Stimulated activated CD4-positive, alpha-beta T cell treated with anti-CD3 and anti-CD28 coated beads, Interleukin-12 subunit alpha, Interleukin-12 subunit beta, amount 100 ng/mL, for 4 hours (primary cell): Measurements from ENCODE around the gene PTPRN2.

Experiments used
- DNase-seq: peaks from one replicate; pipeline ENCODE4 v3.0.0-alpha.2; 2020

Gene PTPRN2

DNA sequence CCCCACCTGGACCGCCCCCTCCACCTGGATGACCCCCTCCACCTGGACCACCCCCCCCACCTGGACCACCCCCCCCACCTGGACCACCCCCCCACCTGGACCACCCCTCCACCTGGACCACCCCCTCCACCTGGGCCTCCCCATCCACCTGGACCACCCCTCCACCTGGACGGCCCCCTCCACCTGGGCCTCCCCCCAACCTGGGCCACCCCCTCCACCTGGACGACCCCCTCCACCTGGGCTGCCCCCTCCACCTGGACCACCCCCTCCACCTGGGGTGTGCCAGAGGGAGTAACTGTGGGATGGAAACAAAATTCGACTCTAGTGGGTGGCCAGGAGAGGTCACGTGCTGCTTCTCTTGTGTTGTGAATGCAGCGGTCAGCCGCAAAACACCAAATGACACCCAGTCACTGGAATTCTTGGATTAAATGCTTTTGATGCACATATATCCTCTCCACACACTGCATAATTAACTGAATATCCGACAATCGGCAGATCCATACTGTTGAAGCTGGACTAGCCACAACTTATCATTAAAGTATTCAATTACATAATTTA lies 316.7 kb downstream of the PTPRN2 start:
- no peak for DNase-seq

DNA sequence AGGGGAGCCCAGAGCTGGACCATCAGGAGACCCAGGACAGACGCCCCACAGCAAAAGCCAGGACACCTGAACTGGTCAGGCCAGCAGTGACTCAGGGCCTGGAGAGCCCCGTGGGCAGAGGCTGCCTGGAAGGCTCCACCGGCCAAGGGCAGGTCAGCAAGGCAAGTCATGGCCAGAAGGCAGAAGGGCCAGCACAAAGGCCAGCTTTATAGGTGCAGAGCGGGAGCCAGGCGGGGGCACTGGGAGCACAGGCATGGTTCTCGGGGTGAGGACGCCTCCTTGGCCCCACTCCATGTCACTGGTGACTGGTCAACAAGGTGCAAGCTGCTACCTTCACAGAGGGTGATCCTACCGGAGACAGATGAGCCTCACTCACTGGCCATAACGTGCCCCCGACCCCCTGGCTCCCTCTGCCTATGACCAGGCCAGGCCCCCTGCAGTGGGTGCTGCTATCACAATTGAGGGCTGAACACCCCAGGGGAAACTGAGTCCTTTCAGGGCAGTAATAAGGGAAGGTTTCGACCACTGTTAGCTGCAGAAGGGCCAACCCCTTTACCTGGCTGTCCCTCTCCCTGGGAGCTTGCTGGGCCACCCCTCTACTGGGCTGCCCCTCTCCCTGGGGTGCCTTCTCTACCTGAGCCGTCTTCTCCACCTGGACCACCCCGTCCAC lies 317.4 kb downstream of the PTPRN2 start:
- no peak for DNase-seq

DNA sequence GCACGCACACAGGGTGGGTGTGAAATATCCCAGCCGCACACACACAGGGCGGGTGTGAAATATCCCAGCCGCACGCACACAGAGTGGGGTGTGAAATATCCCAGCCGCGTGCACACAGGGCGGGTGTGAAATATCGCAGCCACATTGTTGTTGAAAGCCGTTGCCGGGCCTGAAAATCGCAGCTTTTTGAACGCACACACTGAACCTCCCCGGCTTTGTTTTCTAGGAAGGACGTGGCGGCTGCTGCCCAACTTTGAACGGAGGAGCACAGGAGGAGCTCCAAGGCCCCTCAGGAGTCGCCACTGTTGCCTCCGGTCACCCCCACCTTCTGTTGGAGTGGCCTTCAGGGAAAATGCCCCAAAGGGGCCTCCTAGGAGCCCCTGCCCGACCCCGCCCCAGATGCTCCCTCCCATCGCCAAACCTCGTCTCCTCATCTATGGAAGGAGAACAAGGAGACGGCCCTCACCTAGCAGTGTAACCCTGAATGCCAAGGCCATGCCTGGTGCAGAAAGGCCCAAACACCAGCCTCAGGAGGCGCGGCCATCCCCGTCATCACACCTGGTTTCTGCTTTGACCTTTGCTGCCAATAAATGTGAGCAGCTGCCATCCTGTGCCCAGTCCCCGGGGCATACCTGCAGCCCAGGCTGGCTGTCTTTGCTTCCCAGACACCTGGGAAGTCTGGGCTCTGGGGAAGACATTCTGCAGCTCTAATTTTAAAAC lies 318.6 kb downstream of the PTPRN2 start:
- DNase-seq: no peak

DNA sequence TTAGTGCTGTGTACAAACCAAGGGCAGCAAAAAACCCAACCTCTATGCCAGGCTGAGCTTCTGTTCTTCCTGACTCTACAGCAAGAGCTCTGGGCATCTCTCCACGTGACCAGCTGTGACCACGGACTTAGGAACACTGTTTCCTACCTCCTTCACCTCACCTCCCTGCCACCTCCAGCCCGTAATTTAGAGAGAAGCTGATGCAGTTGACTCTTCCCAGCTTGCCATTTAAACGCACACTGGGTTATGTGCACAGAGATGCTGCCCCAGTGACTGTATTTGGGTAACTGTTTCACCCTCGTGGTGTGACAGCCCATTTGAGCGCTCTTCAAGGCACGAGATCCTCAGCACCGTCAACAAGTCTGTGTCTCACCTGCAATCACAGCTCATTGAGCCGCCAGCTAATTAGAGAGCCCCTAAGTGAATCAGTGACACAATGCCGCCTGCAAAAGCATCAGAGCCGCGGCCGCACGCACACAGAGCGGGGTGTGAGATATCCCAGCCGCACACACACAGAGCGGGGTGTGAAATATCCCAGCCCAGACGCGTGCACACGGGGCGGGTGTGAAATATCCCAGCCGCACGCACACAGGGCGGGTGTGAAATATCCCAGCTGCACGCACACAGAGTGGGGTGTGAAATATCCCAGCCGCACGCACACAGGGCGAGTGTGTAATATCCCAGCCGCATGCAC lies 319.7 kb downstream of the PTPRN2 start:
- DNase-seq: no peak

DNA sequence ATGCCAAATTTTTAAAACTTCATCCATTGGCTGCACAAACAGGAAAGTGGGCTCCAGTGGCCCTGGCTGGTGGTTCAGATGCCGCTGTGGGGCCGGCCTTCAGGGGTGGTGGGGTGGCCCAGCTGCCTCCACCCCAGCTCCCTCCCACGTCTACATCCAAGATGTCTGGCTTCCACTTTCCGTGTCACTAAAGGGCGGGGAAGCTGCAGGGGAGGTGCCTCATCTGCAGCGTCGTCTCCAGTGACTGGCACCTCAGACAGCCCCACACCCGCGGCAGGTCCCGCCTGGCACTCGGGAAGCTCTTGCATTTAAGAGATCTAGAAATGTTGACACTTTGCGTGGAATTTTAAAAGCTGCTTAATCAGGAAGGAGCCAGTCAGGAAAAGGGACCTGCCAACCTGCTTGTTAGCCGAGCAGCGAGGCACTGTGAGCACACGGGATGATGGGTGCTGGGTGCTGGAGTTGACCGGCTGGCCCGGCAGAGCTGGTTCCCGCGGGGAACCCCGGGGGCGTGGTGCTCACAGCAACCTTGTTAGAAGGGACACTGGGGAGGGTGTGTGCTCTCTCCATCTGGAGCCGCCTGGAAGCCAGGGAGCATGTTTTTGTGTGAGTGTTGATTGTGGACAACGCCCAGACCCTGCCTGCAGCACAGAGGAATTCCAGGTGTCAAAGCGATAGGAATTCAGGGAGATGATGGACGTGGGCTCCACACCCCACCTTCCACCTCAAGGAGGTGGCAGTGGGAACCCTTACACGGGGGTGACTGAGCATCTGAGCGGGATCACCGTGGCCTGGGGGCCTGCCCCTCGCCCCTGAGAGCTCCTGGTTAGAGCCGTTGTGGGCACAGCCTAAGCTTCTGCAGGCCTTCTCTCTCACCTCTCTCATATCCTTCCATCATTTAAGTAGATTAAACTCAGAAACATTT lies 320.5 kb downstream of the PTPRN2 start:
- DNase-seq: no peak

DNA sequence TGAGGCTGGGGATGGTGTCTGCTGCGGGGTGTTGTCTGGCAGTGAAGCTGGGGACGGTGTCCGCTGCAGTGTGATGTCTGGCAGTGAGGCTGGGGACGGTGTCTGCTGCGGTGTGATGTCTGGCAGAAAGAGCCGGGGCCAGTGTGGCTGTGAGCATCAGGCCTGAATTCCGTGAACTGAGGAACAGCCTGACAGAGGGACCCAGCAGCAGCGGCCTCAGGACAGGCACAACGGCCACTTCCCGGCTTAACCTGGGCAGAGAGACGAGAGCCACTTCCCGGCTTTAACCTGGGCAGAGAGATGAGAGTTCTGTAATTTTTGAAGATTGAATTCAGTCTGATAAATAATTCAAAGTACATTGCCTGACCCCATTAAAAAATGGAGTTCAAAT lies 321.2 kb downstream of the PTPRN2 start:
- no peak for DNase-seq

DNA sequence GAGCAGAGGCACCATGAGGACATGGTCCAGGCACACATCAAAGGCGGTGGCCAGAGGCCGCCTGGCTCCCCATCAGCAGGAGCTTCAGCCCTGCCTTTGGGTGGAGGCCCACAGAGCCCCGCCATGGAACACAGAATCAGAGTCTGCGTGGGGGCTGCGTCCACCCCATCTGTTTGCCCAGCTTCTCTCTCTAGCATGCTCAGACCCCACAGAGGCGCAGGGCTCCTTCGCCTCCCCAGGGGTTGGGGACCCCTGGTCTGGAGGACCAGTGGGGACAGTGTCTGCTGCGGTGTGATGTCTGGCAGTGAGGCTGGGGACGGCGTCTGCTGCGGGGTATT lies 321.9 kb downstream of the PTPRN2 start:
- no peak for DNase-seq

DNA sequence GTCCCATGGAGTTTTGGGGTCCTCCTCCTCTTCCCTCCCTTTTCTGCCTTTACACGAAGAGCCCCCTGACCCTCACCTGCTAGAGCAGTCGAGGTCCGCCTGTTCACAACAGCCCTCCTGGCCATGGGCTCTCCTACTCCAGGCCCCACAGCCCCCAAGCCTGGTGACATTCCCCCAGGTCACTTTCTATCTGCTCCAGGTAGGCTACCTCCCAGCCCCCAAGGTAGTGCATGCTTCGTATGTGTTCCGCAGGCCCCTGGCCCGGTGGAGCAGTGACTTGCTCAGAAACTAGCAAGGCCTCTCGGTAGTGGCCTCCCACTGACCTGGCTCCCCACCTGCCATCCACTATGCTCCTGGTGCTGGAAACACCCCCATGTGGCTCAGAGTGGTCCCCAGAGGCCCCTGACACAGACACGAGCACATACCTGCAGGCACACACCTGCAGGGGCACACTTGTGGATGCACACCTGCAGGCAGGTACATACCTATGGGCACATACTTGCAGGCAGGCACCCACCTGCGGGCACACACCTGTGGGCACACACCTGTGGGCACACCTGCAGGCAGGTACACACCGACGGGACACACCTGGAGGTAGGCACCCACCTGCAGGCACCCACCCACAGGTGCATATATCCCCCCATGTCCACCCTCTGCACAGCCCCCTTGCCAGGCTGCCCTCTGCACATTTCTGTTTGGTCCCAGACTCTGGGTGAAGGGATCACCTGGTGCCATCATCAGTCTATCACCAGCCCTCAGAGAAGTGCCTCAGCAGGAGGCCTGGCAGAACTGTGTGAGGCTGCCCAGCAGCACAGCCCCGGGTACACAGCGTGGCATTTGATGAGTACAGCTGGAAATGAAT lies 322.5 kb downstream of the PTPRN2 start:
- DNase-seq: no peak

DNA sequence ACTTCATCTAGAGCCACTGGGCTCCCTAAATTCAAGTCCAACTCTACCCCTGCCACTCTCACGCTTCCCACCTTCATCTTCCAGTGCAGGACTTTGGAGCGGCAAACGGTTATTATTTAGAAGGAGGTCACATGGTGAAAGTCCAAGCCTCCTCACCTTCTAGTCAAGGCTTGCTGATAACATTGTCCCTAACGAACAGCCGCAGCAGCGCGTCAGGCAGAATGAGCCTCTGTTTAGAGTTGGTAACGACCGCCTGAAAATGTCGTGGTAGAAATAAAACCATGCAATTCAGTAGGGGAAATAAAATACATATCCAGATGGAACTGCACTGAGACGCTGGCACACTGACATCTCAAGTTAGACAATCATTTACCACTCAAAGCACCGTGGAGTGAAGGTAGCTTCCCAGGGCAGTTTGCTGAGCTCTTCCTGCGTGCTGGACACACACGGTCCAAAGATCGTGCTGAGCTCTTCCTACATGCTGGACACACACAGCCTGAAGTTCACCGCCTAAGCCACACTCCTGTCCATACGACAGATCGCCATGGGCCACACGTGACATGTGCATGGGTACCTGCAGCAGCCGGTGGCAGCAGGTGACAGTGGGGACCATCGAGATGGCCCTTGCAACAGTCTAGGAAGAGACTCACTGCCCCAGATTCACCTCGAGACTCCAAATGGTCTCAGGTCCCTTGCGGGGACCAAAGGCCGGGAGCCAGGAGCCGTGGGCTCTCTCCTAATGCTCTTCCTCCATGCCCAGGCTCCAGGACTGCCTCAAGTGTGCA lies 323.5 kb downstream of the PTPRN2 start:
- DNase-seq: no peak

DNA sequence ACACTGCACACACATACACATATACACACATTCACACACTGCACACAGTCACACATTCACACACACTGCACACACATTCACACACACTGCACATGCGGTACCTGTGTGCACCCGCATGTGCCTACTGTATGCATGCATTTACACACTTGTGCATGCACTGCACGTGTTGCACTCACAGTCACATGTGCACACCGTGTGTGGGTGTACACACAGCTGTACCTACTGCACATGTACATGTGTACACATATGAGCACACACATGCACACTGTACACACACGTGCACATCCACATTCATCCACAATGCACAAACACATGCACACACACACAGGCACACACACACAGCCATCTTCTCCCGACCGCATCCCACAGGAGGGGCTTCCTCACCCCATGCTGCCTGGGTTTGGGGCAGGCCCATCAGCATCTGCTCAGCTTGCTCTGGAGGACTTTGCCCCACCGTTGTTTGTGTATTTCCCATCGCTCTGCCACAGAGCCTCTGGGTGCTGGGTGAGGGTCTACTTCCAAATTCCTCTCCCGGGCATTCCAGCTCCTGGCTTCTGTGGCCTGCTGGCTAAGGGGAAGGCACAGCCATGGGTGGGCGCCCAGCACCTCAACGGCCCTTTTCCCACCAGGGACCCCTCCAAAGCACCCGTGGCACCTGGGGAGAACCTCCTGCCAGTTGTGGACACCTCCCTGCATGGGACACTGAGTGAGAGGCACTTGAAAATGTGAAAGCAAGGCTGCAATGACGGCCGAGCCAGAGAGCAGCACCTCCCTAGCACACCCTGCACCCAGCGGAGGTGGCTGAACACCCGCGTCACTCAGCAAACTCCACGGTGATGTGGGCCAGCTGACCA lies 324.3 kb downstream of the PTPRN2 start:
- DNase-seq: no peak

DNA sequence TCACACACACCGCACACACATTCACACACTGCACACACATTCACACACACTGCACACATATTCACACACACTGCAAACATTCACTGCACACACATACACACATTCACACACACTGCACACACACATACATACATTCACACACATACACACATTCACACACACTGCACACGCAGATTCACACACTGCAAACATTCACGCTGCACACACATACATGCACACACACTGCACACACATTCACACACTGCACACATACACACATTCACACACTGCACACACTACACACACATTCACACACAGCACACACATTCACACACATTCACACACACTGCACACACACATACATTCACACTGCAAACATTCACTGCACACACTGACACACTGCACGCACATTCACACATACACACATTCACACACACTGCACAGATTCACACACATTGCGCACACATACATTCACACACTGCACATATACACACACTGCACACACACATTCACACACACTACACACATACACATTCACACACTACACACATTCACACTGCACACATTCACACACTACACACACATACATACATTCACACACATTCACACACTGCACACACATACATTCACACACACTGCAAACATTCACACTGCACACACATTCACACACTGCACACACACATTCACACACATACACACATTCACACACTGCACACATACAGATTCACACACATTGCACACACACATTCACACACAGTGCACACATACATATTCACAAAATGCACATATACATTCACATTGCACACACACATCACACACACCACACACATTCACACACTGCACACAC lies 325.1 kb downstream of the PTPRN2 start:
- DNase-seq: no peak

DNA sequence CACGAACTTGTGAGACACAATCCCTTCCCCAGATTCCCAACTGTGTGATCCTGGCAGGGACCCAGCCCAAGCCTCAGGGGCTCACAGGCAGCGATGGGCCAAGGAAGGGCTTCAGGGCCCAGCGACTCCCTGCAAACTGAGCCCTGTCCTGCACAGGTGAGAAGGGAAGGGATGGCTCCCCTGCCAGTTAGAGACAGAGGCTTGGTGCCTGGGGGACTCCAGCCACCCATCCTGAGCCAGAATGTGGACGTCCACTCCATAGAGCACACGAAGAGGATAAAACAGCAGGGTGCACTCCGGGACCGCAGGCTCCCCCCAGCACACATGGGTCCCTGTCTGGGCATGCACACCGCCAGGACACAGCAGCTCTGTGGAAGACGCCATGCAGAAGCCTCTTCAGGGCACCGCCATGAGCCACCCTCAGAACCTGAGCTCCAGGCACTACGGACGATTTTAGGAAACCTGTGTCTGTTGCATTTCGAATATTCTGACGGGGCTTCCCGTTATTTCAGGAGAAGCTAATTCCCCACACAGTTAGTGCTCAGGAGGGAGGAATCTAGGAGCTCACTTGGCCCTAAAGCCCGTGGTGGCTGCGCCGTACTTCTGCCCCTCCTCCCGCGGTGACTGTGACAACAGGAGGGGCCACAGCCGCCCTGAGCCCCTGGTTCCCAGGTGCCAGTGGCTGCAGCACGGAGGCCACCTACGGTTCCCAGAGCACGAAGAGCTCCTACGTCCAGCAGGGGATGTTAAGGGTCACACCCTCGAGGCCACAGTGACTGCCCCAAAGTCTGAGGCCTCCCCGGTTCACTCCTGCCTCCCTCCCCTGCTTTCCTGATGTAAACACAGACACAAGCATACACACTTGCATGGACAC lies 326.0 kb downstream of the PTPRN2 start:
- no peak for DNase-seq

DNA sequence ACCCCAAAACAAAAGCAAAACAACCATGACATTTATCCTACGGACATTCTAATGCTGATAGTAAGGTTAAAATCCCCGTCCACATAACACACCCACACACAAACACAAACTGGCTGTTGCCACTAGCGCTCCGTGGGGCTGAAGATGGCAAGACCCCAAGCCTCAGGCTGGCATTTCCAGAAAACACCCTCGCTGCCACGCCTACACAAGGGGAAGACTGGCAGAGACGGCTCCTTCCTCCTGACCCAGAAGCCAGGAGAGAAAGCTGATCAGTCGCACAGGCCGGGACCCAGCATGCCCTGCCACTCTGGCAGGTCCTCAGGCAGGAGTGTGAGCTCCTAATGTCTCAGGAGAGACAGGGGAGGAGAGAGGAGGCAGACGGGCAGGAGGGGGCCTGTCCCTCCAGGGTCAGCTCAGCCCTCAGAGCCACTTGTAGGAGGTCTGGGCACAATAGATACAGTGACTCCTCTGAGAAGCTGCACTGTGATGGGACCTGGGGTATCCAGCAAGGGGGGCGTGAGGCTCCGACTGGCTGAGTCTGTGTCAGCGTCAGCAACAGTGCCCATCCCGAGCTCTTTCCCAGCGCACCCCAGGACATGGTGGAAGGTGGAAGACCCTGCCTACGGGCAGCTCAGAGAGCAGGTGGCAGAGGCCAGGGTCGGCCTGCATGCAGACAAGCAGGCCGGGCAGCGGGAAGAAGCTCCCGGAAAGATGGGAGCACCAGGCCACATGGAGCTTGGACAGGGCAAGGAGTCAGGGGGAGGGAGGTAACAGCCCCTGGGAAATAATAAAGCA lies 326.9 kb downstream of the PTPRN2 start:
- DNase-seq: no peak

DNA sequence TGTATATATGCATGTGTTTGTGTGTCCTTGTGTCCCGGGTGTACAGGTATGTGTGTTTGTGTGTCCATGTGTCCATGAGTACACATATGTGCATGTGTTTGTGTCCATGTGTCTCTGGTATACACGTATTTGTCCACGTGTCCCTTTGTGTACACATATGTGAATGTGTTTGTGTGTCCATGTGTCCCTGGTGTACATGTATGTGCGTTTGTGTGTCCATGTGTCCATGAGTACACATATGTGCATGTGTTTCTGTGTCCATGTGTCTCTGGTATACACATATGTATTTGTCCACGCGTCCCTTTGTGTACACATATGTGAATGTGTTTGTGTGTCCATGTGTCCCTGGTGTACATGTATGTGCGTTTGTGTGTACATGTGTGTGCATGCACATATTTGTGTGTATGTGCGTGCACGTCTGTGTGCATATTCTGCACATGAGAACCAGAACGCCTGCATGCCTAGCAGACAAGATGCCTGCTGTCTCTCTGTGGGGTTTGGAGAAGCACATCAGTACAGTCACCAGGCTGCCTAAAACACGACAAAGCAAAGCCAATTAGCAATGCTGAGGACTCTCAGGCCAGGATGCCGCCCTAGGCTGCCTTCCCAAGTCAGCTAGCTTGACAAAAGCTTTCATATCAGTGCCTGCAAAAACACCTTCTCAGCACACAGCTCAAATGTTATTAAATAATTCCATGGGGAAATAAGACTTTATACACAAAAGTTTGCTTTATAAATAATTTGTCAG lies 327.8 kb downstream of the PTPRN2 start:
- no peak for DNase-seq

DNA sequence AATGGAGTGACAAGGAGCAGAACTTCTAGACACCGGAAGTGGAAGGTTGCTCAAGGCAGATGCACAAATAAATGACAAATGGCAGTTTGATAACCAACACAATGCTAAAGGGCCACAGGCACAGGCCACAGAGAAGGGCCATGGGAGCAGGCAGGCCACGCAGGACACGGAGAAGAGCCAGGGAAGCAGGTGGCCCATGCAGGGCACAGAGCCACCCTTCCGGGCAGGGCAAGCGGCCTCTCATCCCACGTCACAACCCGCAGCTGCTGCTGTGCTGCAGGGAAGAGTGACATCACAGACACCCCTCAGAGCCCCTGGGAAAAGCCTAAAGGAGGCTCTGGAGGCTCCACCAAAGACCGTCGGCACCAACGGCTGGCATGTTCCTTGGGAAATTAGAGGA lies 328.5 kb downstream of the PTPRN2 start:
- DNase-seq: no peak

DNA sequence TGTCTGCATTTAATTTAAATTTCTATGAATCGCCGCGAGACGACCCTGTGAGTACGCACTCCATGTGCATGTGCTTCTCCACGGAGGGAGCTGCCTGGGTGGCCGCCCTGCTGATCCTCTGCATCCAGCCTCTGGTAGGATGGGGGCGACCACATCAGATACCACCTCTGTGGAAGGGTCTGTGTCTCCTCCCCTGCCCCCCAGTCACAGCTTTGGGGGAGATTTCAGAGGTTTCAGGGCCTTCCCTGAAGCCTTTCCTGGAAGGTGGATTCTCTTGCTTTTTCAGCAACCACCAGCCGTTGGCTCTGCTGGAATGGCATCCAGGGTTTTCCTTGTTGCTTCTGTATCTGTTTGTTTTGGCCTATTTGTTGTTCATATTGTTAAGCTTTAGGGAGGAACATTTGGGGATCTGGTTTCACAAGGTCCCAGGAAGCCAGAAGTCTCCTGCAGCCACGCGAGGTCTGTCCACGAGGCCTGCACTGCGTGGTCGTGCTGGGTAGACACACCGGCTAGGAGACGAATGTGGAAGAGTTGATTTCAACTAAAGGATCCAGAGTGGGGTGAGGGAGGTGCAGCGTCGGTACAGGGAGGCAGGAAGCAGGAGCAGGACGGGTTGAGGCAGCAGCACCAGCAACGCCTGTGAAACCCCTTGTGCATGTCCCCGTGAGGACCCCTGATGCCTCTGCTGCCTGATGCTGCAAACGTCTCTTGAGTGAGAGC lies 329.1 kb downstream of the PTPRN2 start:
- DNase-seq: no peak
